Uterus (tissue), 4 donors: ENCODE data around the gene SH3PXD2A. TPM values are rescaled to one million over a fixed set of nuclear protein-coding genes. Genes with fewer than 3 reads are reported as not detected.

Experiments
- DNase-seq, 2 donors: peaks; one replicate each; pipeline ENCODE4 v3.0.0-alpha.2; 2019 to 2020
- H3K27ac ChIP-seq, 2 donors: fragments of 200-600 bp; sonication (generic); 1 replicate in 1 of 2; 2 replicates in 1 of 2; pipeline ENCODE4 v1.5.1; 2016 to 2018
- H3K27me3 ChIP-seq, 2 donors: fragments of 200-600 bp; sonication (generic); one replicate each; pipeline ENCODE4 v1.5.1; 2018 to 2019; ENCODE audit warnings: control low read depth in 1 of 2
- H3K36me3 ChIP-seq, 2 donors: fragments of 200-600 bp; sonication (generic); one replicate each; pipeline ENCODE4 v1.5.1; 2019; ENCODE audit warnings: control low read depth in 1 of 2
- H3K4me1 ChIP-seq, 2 donors: fragments of 200-600 bp; sonication (generic); one replicate each; pipeline ENCODE4 v1.5.1; 2018 to 2019; ENCODE audit warnings: control low read depth in 1 of 2
- H3K4me3 ChIP-seq, 2 donors: fragments of 200-600 bp; sonication (generic); 1 replicate in 1 of 2; 2 replicates in 1 of 2; pipeline ENCODE4 v1.5.1; 2018 to 2019; ENCODE audit warnings: mild to moderate bottlenecking in 1 of 2
- H3K9me3 ChIP-seq, 2 donors: fragments of 200-600 bp; sonication (generic); one replicate each; pipeline ENCODE4 v1.5.1; 2019; ENCODE audit warnings: control low read depth in 1 of 2
- POLR2A ChIP-seq, 2 donors: fragments of 450-650 bp; IDR thresholded peaks; one replicate each; pipeline ENCODE4 v1.6.1; 2016; ENCODE audit warnings: antibody characterized with exemption in 2 of 2, mild to moderate bottlenecking in 1 of 2, moderate library complexity in 1 of 2
- intact Hi-C: fragments of 100-400 bp; cut with DNase I; formaldehyde crosslinking; loops from one replicate; pipeline ENCODE4 v1.15.1; 2023; ENCODE audit warnings: low total_unique reads
- total RNA-seq, 4 donors: library from RNA; depleted of rRNA in 3 of 4; stranded (reverse); fragments of >200 nt in 3 of 4; gene quantifications; one replicate each; pipeline versions ENCODE4 v1.1.0 to v1.2.4, GENCODE V29; 2014 to 2023
- TF ChIP-seq, protein P1 (sequence below), 4 experiments: fragments of 200-600 bp in 2 of 4; fragments of 450-650 bp in 2 of 4; sonication (generic) in 2 of 4; IDR thresholded peaks; one replicate each; pipeline ENCODE4 v1.5.1; 2016 to 2019; ENCODE audit warnings: antibody characterized with exemption in 4 of 4, mild to moderate bottlenecking in 2 of 4, moderate library complexity in 1 of 4
- donor health status: DM: yes; HTN: yes; CAD: no.

SH3PXD2A gene
- total RNA-seq, 4 donors from 2014 or later, result 12.6 to 117 (median 46.6) TPM

DNA sequence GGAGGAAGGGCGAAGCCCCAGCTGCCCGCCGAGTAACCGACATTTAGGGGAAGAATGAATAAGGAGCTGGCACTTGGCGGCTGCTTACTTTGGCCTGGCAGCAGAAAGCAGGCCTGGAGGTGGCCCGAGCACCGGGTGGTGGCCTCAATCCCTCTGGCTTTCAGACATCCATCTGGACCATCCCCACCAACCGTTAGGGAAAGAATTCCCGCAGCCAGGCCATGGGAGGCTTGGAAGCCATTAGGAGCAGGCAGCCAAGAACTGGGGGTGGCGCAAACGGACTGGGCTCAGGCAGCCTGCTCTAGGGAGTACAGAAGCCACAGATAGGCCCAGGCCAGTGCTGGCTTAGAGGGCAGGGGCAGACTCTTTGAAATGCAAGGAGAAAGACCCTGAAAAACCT, 229.2 kb downstream of the SH3PXD2A start:
- H3K36me3 ChIP-seq, result no peaks in the 10 kb centered on the region

DNA sequence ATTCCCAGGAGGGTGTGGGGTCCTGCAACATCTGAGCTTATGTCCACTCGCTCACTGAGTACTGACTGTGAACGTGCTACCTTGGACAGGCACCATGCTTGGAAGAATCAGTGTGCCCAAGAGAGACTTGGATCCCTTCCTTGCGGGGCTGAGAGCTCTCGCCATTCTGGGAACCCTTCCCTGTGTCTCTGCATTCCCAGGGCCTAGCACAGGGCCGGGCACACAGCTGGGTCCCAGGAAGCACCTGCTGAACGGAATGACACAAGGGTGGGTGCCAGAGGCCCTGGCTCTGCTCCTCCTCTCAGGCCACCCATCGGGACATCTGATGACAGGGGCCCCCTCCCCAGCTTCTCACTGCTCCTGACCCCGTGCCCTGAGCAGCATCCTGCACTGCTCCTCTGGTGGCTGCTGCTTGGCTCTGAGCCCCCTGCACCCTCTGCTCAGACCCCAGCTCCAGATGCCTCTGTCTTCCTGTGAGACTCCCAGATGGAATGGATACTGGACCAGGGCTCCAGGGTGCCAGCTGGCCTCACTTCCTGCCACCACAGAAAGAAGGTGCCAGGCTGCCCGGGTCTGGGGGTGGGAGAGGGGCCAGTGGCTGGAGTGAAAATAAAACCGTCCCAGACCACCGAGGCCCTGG, 232.3 kb downstream of the SH3PXD2A start:
- H3K27ac ChIP-seq, result peak overlapping the region; percentile 47 to 73

More for the DNA sequence above, 229.2 kb downstream of the SH3PXD2A start:
- no peak overlapping the region for H3K27ac ChIP-seq
- intact Hi-C loops, result no loop called here
- DNase-seq, result no peak
- no peaks in the 10 kb centered on the region for H3K4me1 ChIP-seq
- H3K9me3 ChIP-seq, result no peaks in the 10 kb centered on the region
- no peak overlapping the region for H3K4me3 ChIP-seq
- TF ChIP-seq, protein P1, sequence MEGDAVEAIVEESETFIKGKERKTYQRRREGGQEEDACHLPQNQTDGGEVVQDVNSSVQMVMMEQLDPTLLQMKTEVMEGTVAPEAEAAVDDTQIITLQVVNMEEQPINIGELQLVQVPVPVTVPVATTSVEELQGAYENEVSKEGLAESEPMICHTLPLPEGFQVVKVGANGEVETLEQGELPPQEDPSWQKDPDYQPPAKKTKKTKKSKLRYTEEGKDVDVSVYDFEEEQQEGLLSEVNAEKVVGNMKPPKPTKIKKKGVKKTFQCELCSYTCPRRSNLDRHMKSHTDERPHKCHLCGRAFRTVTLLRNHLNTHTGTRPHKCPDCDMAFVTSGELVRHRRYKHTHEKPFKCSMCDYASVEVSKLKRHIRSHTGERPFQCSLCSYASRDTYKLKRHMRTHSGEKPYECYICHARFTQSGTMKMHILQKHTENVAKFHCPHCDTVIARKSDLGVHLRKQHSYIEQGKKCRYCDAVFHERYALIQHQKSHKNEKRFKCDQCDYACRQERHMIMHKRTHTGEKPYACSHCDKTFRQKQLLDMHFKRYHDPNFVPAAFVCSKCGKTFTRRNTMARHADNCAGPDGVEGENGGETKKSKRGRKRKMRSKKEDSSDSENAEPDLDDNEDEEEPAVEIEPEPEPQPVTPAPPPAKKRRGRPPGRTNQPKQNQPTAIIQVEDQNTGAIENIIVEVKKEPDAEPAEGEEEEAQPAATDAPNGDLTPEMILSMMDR (IDR thresholded peaks at IDR 0.05), result no peak
- TF ChIP-seq POLR2A (IDR thresholded peaks at IDR 0.05), result no peak
- H3K27me3 ChIP-seq, result no peaks in the 10 kb centered on the region

DNA sequence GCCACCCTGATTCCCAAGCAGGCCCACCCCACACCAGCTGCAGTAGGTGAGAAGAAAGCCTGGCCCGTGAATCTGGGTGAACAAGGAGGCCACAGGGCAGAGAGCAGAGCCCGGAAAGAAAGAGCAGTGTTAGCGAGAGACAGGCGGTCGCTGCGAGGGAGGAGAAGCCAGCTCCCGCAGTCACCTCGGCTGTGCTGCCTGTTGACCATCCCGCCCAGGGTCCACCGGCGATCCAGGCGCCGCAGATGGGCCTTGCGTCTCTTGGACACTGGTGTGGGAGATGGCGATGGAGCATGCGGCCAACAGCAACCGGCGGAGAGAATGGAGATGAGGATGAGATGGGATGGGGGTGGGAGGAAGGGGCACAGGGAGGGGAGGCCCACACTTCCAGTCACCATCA, 233.1 kb downstream of the SH3PXD2A start:
- TF ChIP-seq POLR2A (IDR thresholded peaks at IDR 0.05), result no peak
- TF ChIP-seq, protein P1 (IDR thresholded peaks at IDR 0.05), result no peak
- intact Hi-C loops, result no loop called here
- Histone ChIP-seq H3K9me3 (no peaks in the 10 kb centered on the region), H3K4me3 (no peak overlapping the region), H3K27me3 (no peaks in the 10 kb centered on the region), H3K36me3 (no peaks in the 10 kb centered on the region), H3K4me1 (peaks cover 4 to 15% of the 10 kb centered on the region in 2 donors), H3K27ac (peak overlapping the region; percentile 47 to 73)
- DNase-seq, result no peak

More for the DNA sequence above, 232.3 kb downstream of the SH3PXD2A start:
- intact Hi-C loops, result no loop called here
- H3K4me3 ChIP-seq, result no peak overlapping the region
- peaks cover 0 to 12% of the 10 kb centered on the region in 2 donors for H3K4me1 ChIP-seq
- H3K27me3 ChIP-seq, result no peaks in the 10 kb centered on the region
- H3K36me3 ChIP-seq, result no peaks in the 10 kb centered on the region
- no peaks in the 10 kb centered on the region for H3K9me3 ChIP-seq
- TF ChIP-seq POLR2A (IDR thresholded peaks at IDR 0.05), result no peak
- TF ChIP-seq, protein P1 (IDR thresholded peaks at IDR 0.05), result no peak
- no peak for DNase-seq

DNA sequence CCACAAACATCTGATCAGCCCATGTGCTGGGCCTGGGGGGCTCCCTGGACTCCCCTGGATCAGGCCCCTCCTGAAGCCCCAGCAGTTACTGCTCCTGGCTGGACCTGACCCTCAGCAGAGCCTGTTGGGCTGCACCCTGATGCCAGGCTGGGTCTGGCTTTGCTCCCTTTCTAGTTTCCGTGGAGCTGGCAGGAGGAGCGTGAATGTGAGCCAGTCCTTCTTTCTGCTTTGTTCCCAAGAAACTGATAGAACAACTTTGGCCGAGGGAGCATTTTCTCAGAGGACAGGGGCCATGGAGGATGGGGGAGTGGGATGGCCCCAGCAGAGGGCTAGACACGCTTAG, 233.6 kb downstream of the SH3PXD2A start:
- no peak for DNase-seq
- peaks cover 8 to 19% of the 10 kb centered on the region in 2 donors for H3K4me1 ChIP-seq
- H3K4me3 ChIP-seq, result no peak overlapping the region
- H3K27ac ChIP-seq, result peak overlapping the region; percentile 47 to 73
- no peaks in the 10 kb centered on the region for H3K9me3 ChIP-seq
- no peaks in the 10 kb centered on the region for H3K36me3 ChIP-seq
- TF ChIP-seq POLR2A (IDR thresholded peaks at IDR 0.05), result no peak
- TF ChIP-seq, protein P1 (IDR thresholded peaks at IDR 0.05), result no peak
- H3K27me3 ChIP-seq, result no peaks in the 10 kb centered on the region
- intact Hi-C loops, result no loop called here

DNA sequence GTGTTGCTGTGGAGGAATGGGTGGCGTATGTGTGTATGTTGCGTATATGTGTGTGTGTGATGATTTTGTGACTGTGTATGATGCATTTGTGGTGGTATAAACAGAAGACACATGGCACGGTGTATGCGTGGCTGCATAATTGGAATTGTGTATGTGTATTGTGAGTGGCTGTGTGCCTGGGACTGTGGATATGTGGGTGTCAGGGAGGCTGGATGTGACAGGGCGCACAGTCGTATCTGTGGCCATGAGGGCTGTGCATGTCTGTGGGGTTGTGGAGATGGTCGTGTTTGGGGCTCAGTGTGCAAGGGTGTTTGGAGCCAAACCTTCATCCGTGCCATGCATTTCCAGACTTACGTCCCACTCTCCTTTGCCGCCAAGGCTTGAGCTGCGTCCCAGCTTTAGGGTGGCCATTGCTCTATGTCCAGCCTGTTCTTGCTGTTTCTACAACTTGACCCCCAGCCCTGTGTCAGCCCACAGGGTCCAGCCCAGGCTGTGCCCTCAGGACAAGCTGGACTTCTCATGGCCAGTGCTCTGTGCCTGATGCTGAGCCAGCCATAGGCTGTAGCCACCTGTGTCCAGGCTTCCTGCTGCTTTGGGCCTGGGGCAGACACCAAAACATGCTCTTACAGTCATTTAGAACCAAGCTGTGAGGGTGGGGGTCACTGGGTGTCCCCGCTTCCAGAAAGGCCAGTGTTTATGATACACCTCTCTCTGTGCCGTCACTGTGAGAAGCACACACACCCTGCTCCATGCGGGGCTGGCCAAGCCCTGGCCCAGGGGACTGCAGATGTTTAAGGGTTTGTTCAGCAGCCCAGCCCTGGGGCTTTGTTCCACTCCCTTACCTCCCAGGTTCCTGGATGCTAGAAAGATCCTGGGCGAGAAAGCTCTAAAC, 234.2 kb downstream of the SH3PXD2A start:
- Histone ChIP-seq H3K4me3 (no peak overlapping the region), H3K27me3 (no peaks in the 10 kb centered on the region), H3K4me1 (peaks cover 14 to 25% of the 10 kb centered on the region in 2 donors), H3K36me3 (no peaks in the 10 kb centered on the region), H3K27ac (peak overlapping the region; percentile 69 to 73), H3K9me3 (no peaks in the 10 kb centered on the region)
- no peak for DNase-seq
- intact Hi-C loops, result no loop called here
- TF ChIP-seq POLR2A (IDR thresholded peaks at IDR 0.05), result no peak
- TF ChIP-seq, protein P1 (IDR thresholded peaks at IDR 0.05), result no peak
